K562 (cell line): Measurements from ENCODE around the gene ZNF837. TPM values are rescaled to one million over a fixed set of nuclear protein-coding genes. Genes with fewer than 3 reads are reported as not detected.

ENCODE experiments used
- CBFB ChIP-seq: sonication (generic); formaldehyde crosslinking; IDR thresholded peaks from 2 replicates; pipeline ENCODE4 v1.4.0; 2020; ENCODE audit warnings: mild to moderate bottlenecking, missing genetic modification reagents
- CBX1 ChIP-seq: sonication (generic); IDR thresholded peaks from 2 replicates; pipeline ENCODE4 v1.6.1; 2016; ENCODE audit warnings: antibody characterized with exemption, low read depth, mild to moderate bottlenecking
- FIP1L1 ChIP-seq: fragments of 200-400 bp; formaldehyde crosslinking; IDR thresholded peaks from 2 replicates; pipeline ENCODE4 v1.6.1; 2018; ENCODE audit warnings: mild to moderate bottlenecking, low read depth, low read length; ENCODE audit not compliant: poor library complexity, severe bottlenecking
- JUN ChIP-seq, 2 experiments: sonication (generic) in 1 of 2; formaldehyde crosslinking in 1 of 2; IDR thresholded peaks; 2 replicates each; pipeline versions ENCODE4 v1.6.1 to v1.8.0; 2012 to 2022; ENCODE audit warnings: borderline replicate concordance in 2 of 2, mild to moderate bottlenecking in 2 of 2, improper control_type of control experiment in 1 of 2, low read depth in 1 of 2, low read length in 1 of 2, missing genetic modification reagents in 1 of 2
- NCOR1 ChIP-seq: fragments of 450-650 bp; IDR thresholded peaks from 2 replicates; pipeline ENCODE4 v1.6.1; 2016; ENCODE audit warnings: mild to moderate bottlenecking, moderate library complexity
- PHB ChIP-seq: fragments of 250-450 bp; sonication (Bioruptor Pico); IDR thresholded peaks from 2 replicates; pipeline ENCODE4 v1.5.0; 2021
- PML ChIP-seq: IDR thresholded peaks from 2 replicates; pipeline ENCODE4 v1.6.1; 2012; ENCODE audit warnings: low read length, inconsistent platforms
- RBM25 ChIP-seq: fragments of 200-400 bp; formaldehyde crosslinking; IDR thresholded peaks from 2 replicates; pipeline ENCODE4 v1.6.1; 2018; ENCODE audit warnings: low read length, low read depth, moderate library complexity; ENCODE audit not compliant: severe bottlenecking
- SAP30 ChIP-seq: fragments of 200-600 bp; sonication (generic); IDR thresholded peaks from 2 replicates; pipeline ENCODE4 v1.6.1; 2012; ENCODE audit warnings: borderline replicate concordance, low read depth, mild to moderate bottlenecking, moderate library complexity, low read length, control low read depth, inconsistent platforms; ENCODE audit not compliant: insufficient read depth, poor library complexity, severe bottlenecking
- SMARCE1 ChIP-seq: fragments of 450-650 bp; IDR thresholded peaks from 2 replicates; pipeline ENCODE4 v1.7.1; 2016; ENCODE audit warnings: mild to moderate bottlenecking
- TEAD4 ChIP-seq, 2 experiments: sonication (generic) in 1 of 2; formaldehyde crosslinking in 1 of 2; IDR thresholded peaks; 2 replicates each; pipeline versions ENCODE4 v1.6.1 to v1.8.0; 2012 to 2022; ENCODE audit warnings: borderline replicate concordance in 1 of 2, inconsistent platforms in 1 of 2, low read length in 1 of 2, mild to moderate bottlenecking in 1 of 2, missing genetic modification reagents in 1 of 2
- YBX1 ChIP-seq: fragments of 450-650 bp; IDR thresholded peaks from 2 replicates; pipeline ENCODE4 v1.7.1; 2016; ENCODE audit warnings: mild to moderate bottlenecking
- ZNF134 ChIP-seq: fragments of 250-450 bp; sonication (Bioruptor Pico); conservative IDR thresholded peaks from 2 replicates; pipeline ENCODE4 v1.4.0; 2020
- ZNF232 ChIP-seq: sonication (generic); formaldehyde crosslinking; IDR thresholded peaks from 2 replicates; pipeline ENCODE4 v1.8.0; 2022; ENCODE audit warnings: mild to moderate bottlenecking, missing genetic modification reagents
- ZNF354B ChIP-seq: fragments of 250-450 bp; sonication (Bioruptor Pico); IDR thresholded peaks from 2 replicates; pipeline ENCODE4 v1.4.0; 2020
- ZNF41 ChIP-seq: fragments of 250-450 bp; sonication (Bioruptor Pico); conservative IDR thresholded peaks from 2 replicates; pipeline ENCODE4 v1.4.0; 2020; ENCODE audit warnings: mild to moderate bottlenecking
- ZNF644 ChIP-seq: fragments of 200-800 bp; sonication (Bioruptor generic); IDR thresholded peaks from 2 replicates; pipeline ENCODE4 v1.6.1; 2016; ENCODE audit warnings: low read depth, missing genetic modification characterization, missing compliant biosample characterization
- polyA plus RNA-seq, 8 experiments: library from polyadenylated mRNA; depleted of rRNA in 4 of 8; stranded (reverse) in 5 of 8; unstranded in 3 of 8; fragments of >200 nt; fragmentation: Nextera tagmentation in 2 of 8; fragmentation: Illumina TruSeq in 1 of 8; extraction: Ambion mirVana in 2 of 8; extraction: Trizol in 1 of 8; gene quantifications; 2 replicates each; pipeline versions ENCODE4 v1.2.1 to v1.2.3, GENCODE V29; 2011 to 2014; ENCODE audit warnings: inconsistent platforms in 1 of 8, missing spikeins in 1 of 8
- total RNA-seq, 7 experiments: library from RNA; depleted of rRNA in 6 of 7; stranded (reverse); fragments of >200 nt in 6 of 7; fragmentation: Illumina TruSeq in 2 of 7; extraction: Trizol in 2 of 7; gene quantifications; 2 replicates each; pipeline versions ENCODE4 v1.2.1 to v1.2.3, GENCODE V29; 2011 to 2021; ENCODE audit warnings: low replicate concordance in 1 of 7
- TF ChIP-seq, protein P1 (sequence below): sonication (generic); formaldehyde crosslinking; IDR thresholded peaks from 2 replicates; pipeline ENCODE4 v1.8.0; 2023; ENCODE audit warnings: mild to moderate bottlenecking, missing genetic modification reagents
- TF ChIP-seq, protein P2 (sequence below): fragments of 450-650 bp; formaldehyde crosslinking; IDR thresholded peaks from 2 replicates; pipeline ENCODE4 v1.4.0; 2020; ENCODE audit warnings: mild to moderate bottlenecking, moderate library complexity
- TF ChIP-seq, protein P3 (sequence below): IDR thresholded peaks from 2 replicates; pipeline ENCODE4 v1.6.1; 2011; ENCODE audit warnings: borderline replicate concordance, low read depth, mild to moderate bottlenecking, moderate library complexity, low read length; ENCODE audit not compliant: insufficient read depth, poor library complexity, severe bottlenecking
- TF ChIP-seq, protein P4 (sequence below): fragments of 250-450 bp; sonication (Bioruptor Pico); IDR thresholded peaks from 2 replicates; pipeline ENCODE4 v1.5.0; 2021

ZNF837 gene
- total and polyA plus RNA-seq, 9 of the 15 experiments (the other 6 are each of a cell fraction or from before 2014, with no cell fraction given) = 0.11 to 2.1 (median 0.57) TPM; not detected in 4

DNA sequence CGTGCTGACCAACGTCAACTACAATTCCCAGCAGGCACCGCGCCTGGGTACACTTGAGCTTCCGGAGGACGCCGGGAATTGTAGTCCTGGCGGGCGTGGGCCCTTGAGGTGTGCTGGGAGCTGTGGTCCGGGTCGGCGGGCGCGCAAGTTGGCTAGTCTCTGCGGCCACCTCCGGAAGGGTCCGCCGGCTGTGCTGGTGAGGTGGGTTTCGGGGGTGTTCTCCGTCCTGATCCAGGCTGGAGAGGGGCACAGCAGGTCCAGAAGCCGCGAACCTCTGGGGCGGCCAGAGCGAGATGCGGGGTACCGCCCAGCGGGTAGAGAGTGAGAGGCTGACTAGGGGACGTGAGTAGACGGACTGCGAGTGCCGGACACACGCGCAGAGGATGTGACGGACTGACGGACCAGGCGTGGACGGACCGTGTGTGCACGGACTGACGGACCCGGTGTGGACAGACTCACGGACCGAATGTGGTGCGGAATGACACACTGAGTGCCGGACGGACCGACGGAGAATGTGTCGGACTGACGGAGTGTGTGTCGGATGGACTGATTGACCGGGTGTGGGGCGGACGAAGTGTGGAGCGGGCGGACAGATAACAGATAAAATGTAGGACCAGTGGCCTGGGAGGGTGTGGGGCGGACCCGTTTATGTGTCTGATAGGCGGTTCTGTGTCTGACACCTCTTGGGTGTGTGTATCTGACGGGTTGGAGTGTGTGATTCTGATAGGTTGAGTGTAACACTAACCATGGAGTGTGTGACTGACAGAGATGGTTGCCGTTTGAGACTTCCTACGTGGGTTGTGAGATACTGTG is 53.7 kb downstream of the ZNF837 start, which contains the start of gene ZSCAN22 (continued):
- TF ChIP-seq PML = peak; percentile 61
- TF ChIP-seq RBM25 = no peak
- 0 out of 2 replicates have a peak, but pooled peaks have one; percentile 49 for TF ChIP-seq SMARCE1
- TF ChIP-seq TEAD4 (IDR thresholded peaks at IDR 0.05; ENCODE audit: low read length) = 0 out of 2 replicates have a peak, but pooled peaks have one; percentile 12
- TF ChIP-seq TEAD4 (CRISPR knock-in tag; IDR thresholded peaks at IDR 0.05; ENCODE audit: borderline replicate concordance) = no peak
- peak; percentile 92; the same call in 1 of the 2 replicates for TF ChIP-seq CBX1
- TF ChIP-seq FIP1L1 = peak; percentile 92
- peak; percentile 94 for TF ChIP-seq ZNF644 (tag)
- TF ChIP-seq, protein P1, sequence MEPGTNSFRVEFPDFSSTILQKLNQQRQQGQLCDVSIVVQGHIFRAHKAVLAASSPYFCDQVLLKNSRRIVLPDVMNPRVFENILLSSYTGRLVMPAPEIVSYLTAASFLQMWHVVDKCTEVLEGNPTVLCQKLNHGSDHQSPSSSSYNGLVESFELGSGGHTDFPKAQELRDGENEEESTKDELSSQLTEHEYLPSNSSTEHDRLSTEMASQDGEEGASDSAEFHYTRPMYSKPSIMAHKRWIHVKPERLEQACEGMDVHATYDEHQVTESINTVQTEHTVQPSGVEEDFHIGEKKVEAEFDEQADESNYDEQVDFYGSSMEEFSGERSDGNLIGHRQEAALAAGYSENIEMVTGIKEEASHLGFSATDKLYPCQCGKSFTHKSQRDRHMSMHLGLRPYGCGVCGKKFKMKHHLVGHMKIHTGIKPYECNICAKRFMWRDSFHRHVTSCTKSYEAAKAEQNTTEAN (CRISPR knock-in tag) = no peak; the same call in 1 of the 2 replicates
- peak; percentile 49; the same call in 1 of the 2 replicates for TF ChIP-seq NCOR1
- TF ChIP-seq YBX1 = no peak
- no peak for TF ChIP-seq ZNF232
- no peak for TF ChIP-seq ZNF354B
- TF ChIP-seq, protein P2, sequence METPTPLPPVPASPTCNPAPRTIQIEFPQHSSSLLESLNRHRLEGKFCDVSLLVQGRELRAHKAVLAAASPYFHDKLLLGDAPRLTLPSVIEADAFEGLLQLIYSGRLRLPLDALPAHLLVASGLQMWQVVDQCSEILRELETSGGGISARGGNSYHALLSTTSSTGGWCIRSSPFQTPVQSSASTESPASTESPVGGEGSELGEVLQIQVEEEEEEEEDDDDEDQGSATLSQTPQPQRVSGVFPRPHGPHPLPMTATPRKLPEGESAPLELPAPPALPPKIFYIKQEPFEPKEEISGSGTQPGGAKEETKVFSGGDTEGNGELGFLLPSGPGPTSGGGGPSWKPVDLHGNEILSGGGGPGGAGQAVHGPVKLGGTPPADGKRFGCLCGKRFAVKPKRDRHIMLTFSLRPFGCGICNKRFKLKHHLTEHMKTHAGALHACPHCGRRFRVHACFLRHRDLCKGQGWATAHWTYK = peak; percentile 75; the same call in 1 of the 2 replicates
- TF ChIP-seq SAP30 = peak; percentile 88
- TF ChIP-seq JUN (IDR thresholded peaks at IDR 0.05; ENCODE audit: borderline replicate concordance, low read depth, low read length) = peak; percentile 36; the same call in 1 of the 2 replicates
- TF ChIP-seq JUN (CRISPR knock-in tag; IDR thresholded peaks at IDR 0.05; ENCODE audit: borderline replicate concordance) = peak; percentile 83; the same call in 1 of the 2 replicates
- no peak for TF ChIP-seq ZNF41 (CRISPR knock-in tag)
- peak; percentile 51; the same call in 1 of the 2 replicates for TF ChIP-seq ZNF134 (CRISPR knock-in tag)
- TF ChIP-seq, protein P3, sequence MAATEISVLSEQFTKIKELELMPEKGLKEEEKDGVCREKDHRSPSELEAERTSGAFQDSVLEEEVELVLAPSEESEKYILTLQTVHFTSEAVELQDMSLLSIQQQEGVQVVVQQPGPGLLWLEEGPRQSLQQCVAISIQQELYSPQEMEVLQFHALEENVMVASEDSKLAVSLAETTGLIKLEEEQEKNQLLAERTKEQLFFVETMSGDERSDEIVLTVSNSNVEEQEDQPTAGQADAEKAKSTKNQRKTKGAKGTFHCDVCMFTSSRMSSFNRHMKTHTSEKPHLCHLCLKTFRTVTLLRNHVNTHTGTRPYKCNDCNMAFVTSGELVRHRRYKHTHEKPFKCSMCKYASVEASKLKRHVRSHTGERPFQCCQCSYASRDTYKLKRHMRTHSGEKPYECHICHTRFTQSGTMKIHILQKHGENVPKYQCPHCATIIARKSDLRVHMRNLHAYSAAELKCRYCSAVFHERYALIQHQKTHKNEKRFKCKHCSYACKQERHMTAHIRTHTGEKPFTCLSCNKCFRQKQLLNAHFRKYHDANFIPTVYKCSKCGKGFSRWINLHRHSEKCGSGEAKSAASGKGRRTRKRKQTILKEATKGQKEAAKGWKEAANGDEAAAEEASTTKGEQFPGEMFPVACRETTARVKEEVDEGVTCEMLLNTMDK = peak; percentile 1
- TF ChIP-seq PHB (CRISPR knock-in tag) = no peak
- 0 out of 2 replicates have a peak, but pooled peaks have one; percentile 77 for TF ChIP-seq CBFB (CRISPR knock-in tag)
- TF ChIP-seq, protein P4, sequence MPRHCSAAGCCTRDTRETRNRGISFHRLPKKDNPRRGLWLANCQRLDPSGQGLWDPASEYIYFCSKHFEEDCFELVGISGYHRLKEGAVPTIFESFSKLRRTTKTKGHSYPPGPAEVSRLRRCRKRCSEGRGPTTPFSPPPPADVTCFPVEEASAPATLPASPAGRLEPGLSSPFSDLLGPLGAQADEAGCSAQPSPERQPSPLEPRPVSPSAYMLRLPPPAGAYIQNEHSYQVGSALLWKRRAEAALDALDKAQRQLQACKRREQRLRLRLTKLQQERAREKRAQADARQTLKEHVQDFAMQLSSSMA (CRISPR knock-in tag) = peak; percentile 77; the same call in 1 of the 2 replicates
